Stimulated activated CD8-positive, alpha-beta memory T cell treated with anti-CD3 and anti-CD28 coated beads, Interleukin-4, amount 100 ng/mL, for 48 hours (primary cell): ENCODE data around the gene FBN2.

ENCODE experiments used
- DNase-seq: peaks from one replicate; pipeline ENCODE4 v3.0.0-alpha.2; 2020

Gene FBN2

DNA sequence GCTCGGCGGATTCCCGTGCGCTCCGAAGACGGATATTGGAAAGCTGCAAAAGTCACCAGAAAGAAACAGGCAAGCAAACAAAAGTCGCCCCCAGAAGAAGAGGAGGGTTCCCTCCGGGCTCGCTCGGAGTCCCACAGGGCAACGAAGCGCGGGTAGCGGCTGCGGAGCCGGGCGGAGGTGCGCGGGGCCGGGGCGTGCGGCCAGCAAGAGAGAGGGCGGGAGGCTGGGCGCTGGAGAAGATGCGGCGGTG is at the start of gene FBN2:
Gene FBN2 (minus strand): TSS at position 246 of the 250 bp plus-strand sequence. CDS start 642 bp downstream, outside the sequence.
- DNase-seq, result no peak

DNA sequence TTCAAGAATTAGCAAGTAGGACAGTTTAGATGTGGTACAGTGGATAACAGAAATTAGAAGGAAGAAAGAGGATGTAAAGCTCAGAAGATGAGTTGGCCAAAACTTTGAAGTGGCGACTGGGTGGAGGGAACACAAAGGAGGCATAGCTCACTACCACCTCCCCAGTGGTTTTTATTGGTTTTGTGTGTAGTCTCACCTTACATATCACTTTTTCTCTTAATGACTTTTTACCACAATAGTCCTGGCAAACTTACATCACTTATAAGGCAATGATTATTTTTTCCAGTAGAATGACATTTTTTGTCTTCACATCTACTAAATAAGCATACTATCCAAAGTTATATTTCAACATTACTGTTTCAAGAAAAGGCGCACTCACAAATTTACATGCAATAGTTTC is 49.2 kb upstream of the FBN2 start:
- DNase-seq, result no peak

DNA sequence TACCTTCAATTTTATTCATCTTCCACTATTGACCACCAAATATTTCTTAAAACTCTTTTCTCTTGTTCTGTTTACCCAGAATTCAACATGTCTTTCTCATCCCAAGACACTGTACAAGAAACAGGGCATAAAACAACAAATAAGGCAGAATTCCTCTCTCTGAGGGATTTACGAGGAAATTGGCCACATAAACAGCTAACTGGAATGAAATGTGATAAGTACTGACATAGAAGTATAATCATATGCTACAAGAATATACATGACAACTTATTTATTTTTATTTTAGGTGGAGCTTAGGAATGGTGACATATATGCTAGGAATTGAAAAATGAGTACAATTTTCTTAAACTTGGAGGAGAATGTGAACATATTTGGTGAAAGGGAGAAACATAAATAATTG is 48.8 kb upstream of the FBN2 start:
- DNase-seq, result no peak

DNA sequence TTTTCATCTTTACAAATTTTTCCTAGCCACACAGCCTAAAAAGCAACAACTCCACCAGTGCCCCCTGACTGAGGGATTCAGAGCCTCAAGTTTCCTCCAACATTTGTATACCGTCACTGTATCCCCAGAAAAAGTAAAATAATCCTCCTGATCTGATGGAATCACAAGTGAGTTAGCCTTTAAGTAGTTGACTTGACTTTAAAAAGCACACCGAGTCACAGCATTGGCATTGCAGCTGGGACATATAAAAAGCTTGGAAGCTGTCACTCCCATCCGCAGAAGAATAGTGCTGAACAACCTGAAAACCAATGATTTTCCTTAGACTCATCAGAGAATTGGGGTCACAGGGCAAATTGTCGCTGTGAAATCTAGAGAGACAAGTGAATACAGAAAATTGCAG is 41.6 kb upstream of the FBN2 start:
- DNase-seq, result no peak

DNA sequence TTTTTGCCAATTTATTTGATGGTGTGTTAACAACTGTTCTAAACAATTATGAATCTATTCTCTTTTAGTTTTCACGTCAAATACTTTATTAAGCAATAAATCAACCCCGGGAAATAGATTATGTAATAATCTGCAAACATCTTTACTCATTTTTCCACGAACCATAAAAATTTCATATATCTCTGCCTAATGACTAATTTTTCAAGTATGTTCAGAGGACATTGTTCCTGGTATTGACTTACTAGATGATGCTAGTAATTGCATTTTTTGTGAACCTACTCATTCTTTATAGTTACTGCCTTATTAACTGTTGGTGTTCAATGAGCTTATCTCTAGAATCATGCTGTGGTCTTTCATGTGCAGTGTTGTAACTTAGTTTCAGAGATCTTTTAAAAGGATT is 41.0 kb upstream of the FBN2 start:
- DNase-seq, result no peak

DNA sequence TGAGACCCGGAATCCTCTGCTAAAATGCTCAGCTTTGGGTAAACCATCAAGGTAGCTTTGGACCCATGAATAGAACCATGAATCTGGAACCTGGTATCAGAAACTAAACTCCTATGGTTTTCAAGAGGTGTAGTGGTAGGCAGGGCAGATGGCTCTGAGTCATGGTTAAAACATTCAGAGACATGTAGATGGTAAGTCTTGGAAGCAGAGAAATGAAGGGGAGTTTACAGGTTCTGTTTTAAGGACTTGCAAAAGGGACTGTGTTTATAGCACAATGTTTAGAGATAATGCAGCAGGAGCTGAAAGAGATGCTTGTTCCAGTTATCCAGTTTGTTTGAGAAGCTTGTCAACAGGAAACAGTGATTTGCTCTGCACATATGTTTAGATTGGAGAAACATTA is 36.0 kb upstream of the FBN2 start:
- no peak for DNase-seq

DNA sequence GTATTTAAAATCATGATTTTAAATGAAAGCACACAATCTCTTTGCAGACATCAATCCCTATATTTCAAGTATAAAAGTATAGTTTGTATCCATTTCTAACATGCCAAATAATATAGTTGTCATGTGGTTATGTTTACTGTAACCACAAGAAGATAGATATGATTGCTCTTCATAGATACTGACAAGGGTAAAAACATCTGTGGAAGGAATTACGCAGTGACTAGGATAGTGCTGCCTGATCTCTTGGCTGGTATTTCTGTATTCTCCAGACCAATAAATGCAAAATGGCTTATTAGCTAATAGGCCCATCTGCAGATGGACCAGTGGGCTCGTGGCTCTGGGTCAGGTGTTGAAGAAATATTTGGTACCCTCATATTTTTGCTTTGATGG is 34.9 kb upstream of the FBN2 start:
- no peak for DNase-seq

DNA sequence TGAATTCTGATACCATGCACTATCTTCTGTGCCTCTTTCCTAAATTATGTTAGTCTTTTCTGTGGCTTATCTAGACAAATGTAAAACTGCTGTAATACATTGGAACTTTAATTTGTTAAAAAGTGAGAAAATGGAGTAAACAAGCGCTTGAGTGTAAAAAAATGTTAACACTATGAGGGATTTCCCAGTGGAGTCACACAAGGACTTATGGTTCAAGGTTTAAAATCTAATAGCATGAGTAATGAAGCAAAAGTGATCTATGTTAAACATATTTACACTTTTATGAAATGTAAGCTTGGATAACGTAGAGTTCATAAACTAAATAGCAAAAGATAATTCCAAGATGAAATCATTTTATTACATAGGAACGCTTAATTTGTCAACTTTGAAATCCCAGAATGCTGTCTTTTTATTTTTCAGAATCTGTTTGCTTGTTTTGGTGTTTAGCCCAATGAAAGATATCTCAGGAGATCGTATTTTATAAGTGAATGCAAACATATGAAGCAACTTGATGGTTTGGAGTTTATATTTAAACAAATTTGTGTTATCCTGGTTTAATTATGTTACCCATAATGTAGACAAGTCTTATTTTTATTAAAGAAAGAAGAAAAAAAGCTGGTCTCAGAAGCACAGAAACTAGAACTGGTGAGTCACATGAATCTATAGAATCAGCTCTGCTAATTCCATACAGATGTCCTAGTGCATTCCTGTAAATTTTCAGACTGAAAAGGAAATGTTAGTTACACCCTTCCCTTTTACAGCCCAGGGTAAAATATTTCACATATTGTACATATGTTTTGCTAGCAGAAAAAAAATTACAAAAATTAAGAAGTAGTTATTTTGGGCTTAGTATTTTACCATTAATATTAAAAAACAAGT is 34.2 kb upstream of the FBN2 start:
- DNase-seq, result no peak

DNA sequence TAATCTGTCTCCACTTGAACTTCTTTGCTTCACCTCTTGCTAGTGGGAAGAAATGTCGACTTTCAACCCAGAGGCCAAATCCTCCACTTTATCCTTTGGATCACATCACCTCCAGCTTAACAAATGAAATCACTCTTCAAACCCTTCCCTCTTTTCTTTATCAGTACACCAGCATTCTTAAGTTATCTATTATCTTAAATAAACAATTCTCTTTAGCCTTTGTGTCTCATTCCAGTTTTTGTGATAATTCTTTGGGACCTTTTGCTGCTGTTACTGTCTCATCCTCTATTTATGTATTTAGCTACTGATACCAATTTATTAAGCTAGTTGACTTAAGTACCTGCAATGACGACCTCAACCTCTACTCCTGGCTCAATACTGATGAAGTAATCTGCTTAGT is 28.1 kb upstream of the FBN2 start:
- DNase-seq, result no peak

DNA sequence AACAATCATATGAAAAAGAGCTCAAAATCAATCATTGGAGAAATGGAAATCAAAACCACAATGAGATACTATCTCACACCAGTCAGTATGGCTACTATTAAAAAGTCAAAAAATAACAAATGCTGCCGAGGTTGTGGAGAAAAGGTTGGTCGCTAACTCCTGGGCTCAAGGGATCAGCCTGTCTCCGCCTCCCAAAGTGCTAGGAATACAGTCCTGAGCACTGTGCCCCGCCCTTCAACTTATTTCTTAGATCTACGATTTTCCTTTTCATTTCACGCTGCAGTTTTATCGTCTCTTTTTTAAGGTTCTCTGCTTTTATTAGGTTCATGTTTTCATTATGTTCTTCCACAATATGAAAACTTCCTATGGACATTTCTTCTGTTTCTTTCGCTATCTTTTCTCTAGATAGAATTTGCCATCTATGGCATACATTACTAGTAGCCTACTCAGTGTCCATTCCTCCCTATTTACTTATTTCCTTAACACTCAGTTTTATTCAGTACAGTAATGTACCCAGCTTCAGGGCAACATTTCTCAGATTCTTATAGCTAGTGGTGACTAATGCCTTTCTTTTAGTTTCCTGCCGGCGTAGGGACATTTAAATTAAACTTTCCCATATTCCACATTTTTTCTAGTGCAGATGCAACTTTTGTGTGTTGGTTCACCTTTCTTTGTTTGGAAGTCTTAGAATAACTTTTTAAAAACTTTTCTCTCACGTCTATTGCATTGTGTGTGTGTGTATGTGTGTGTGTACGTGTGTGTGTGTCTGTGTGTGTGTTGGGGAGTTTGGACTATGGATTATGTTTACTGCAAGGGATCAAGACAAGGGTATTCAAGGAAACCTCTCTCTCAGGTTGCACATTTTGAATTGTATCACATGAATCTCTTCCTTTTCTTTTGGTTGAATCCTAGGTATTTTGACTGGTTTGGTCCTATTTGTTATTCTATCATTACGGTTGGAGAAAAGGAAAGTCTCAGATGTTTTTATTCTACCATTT is 21.6 kb upstream of the FBN2 start:
- no peak for DNase-seq

DNA sequence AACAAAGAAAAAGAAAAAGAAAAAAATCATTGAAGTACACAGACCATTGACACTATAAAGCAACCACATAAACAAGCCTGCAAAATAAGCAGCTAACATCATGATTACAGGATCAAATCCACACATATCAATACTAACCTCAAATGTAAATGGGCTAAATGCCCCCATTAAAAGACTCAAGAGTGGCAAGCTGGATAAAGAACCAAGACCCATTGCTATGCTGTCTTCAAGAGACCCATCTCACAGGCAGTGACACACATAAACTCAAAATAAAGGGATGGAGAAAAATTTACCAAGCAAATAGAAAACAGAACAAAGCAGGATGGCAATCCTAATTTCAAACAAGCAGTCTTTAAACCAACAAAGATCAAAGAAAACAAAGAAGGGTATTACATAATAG is 15.7 kb upstream of the FBN2 start:
- DNase-seq, result no peak

DNA sequence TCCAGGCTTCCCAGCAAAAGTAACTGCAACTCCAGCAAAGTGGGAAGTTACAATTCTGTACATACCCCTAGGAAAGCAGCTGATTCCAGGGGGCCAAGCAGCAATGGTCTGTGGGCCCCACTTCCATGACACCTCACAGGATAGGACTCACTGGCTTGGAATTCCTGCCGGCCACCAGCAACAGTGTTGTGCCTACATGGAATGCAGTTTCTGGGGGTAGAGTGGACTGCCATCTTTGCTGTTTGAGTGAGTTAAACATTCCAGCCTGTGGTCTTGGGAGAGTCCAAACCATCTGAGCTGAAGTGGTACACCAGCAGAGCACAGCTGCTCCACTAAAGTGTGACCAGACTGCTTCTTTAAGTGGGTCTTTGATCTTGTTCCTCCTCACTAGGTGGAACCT is 13.4 kb upstream of the FBN2 start:
- DNase-seq, result no peak

DNA sequence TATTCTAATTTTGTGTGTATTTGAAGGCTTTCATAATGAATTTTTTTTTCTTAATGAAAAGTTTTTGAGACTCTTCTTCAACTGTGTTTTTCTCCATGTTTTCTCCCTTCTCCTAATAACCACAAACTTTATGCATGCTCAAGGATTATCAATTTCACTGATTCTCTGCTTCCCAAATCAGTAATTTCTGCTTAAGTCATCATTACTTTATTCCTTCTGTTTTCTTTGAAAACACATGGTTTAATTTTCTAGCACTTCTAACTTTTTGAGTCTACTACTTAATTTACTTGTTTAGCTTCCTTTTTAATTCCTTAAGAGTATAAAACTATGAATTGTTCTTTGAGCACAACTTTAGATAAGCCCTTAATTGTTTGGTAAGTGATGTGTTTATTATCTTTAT is 11.5 kb upstream of the FBN2 start:
- no peak for DNase-seq

DNA sequence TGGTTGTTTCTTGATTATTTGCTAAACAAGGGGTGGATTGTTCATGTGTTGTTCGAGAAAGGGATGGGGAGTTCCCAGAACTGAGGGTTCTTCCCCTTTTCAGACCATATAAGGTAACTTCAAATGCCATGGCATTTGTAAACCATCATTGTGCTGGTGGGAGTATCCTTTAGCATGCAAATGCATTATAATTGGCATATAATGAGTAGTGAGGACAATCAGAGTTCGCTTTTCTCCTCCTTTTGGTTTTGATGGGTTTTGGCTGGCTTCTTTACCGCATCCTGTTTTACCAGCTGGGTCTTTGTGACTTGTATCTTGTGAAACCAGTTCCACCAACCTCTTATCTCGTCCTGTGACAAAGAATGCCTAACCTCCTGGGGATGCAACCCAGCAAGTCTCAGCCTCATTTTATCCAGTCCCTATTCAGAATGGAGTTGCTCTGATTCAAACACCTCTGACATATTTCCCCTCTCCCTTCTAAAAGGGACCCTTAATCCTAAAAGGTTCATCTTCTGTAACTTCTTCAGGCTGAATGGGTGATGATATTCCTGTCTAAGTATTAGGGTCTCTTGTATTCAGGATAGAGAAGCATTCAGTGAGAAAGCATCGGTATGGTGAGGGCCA is 8.7 kb upstream of the FBN2 start:
- DNase-seq, result no peak

DNA sequence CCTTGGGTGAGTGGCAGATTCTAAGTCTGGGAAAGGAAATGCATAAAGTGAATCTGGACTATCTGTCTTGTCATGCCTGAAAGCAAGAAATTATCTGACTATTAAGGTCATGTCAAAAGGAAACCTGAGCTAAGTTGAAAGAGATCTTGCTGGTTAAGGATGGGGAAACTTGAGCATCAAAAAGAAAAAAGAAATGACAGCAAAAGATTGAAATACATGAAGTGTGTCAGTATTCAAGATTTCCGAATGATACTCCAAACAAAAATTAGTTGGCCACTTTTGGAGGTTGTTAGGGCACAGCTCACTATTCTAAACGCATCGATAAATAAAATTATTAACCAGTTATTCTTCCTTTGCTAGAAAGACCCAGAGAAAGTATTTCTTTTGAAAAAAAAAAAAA is 3.3 kb upstream of the FBN2 start:
- DNase-seq, result no peak

DNA sequence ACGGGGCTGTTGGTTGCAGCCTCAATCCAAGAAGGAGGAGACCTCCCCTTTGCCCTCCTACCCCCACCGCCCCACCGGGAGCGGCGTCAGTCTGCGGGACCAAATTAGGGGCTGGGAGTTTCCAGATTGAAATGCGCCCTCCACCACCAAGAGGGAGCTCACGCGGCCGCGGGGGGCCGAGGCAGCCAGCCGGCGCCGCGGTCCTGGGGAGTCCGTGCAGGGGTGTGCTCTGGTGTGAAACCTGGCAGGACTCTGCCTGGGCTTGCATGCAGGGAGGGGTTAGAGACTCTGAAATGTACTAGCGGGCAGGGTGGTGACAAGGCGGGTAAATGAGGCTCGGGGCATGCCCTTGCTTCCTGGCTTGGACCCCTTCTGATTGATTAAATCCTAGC is 989 bp upstream of the FBN2 start:
- no peak for DNase-seq

DNA sequence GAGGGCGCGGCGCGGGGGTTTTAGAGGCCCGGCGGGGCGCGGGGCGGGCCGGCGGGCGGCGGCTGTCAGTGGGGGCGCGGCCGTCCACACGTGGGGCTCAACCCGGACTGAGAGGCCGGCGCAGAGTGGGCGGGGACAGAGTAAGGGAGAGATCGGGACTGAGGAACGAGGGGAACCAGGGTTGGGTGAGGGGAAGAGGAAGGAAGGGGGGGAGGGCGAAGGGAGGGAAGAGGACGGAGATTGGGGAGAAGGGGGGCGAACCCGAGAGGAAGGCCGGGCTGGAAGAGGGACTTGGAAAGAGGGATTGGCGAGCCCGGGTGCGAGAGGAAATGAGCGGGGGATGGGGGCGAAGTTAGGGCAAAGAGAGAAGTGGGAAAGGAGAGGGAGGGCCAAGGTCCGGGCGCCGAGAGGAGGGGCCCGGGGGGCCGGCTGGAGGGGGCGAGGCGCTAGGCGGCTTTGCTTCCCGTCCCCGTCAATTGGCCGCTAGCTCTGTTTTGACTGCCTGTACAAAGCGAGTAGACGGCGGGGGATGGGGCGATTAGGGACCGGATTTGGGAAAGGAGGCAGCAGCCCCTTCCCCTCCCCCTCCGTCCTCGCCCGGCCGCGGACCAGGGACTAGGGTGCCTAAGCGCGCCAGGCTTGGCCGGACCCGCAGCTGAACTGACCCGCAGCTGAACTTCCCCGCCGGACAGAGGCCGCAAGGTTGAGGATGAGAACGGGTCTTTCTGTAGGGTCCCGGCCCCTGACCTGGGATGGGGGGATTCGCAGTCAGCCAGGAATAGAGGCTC is 399 bp upstream of the FBN2 start:
- DNase-seq, result no peak

DNA sequence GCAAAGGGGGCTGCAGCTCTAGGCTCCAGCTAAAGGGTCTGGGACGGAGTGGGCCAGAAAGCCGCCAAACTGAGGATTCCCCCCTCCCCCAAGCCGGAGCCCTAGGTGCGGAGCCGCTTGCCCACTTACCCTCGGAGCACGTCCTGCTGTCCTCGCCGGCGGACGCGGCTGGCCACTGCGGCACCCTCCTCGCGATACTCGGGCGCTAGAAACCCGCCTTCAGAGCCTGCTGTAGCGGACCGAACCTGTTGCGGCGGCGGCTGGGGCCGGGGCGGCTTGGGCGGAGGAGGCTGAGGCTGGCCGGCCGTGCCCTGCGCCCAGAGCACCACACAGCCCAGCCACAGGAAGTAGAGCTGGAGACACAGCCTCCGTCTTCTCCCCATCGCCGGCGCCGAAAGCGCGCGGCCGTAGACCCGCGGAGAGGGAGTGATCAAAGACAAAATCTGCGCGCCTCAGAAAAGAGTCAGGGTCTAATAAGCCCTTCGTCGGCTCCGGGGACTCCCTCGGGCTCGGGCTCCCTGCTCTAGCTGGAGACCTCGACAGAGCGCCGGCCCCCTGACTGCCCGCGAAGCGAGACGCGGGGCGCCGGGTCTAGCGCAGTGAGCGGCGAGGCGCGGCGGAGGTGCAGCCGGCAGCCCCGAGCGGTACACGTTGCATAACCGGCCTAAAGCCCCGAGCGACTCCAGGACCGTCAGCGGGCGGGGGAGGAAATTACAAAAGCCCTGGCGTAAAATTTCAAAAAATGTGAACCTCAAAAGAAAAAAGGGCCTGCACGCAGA is 635 bp downstream of the FBN2 start:
- no peak for DNase-seq

DNA sequence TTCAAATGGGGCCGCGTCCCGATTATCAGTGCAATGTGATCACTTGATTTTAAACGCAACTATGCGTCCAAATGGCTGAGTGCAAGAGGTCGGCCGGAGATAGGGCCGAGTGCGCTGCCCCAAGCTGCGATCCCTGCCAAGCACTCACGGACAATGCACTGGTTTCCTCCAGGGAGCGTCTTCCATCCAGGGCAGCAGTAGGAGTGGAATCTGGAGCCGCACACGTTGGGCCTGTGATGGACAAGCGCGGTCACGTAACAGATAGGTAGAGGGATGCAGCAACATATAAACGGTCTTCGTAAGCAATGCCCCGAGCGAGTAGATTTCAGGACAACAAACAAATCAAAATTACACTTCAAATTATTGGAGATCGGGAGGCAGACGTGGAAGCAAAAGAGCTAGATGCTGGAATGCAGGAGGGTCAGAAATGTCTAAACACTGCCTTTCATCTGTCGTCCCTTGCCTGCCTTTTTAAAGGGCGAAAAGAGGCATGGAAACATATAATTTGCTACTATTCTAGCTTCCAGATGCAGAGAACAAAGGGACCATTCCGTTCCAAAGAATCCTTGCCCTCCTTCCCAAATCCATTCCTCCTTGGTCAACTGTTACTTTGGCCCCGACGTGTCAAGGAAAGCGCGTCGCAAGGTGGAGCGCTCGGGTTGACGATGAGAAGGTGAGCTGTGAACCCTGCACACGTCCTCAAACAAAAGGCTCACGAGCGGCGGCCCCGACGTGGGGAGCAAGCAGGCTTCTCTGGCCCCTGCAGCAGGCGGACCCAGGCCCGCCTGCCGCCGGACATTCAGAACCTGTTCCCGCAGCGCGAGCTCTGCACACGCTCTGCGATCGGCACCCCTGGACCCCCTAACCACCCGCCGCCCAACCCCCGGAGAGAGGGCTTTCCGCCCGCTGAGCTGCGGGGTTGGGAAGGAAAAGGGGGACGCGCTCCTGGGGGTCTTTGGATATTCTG is 1.5 kb downstream of the FBN2 start:
- DNase-seq, result no peak

DNA sequence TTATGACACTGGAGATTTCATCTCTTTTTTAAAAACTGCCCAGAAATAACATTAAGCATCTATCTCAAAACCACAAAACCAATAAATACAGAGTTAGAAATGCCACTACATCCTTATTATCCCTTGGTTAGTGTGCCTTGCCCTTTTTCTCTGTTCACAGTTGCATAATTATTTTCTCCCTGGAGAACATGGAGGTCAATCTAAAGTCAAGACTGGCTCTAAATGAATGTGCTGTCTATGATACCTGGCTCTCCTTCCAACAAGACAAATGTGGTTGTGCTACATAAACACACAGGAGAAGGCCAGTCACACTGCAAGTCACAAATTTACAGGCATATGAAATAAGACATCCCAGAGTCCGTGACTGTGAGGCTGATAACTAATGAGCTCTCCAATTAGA is 2.8 kb downstream of the FBN2 start:
- DNase-seq, result no peak

DNA sequence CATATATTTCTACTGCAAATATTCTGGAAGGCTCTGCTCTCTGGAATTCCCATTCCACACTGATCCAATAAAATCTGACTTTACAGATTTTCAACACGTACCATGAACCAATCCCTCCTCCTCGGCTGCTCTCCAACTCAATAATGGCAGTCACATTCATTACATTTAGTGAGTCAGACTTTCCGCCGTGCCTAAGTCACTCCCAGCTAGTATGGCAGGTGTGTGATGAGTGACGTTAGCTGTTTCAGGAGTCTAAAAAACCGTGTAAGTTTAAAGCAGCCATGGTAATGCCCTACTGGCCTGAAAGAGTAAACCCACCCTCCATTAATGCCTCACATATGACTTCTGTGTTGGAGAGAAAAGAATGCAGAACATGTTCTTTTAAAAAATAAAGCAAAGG is 3.3 kb downstream of the FBN2 start:
- DNase-seq, result no peak
